HUES48 (cell line): ENCODE results near the gene KLRC2.
"Not testable (repeated sequence)": the region's sequence is repeated elsewhere in the genome, so short reads cannot be mapped to it uniquely, and the experiment has no call there.

Experiments
- H3K27ac ChIP-seq: one replicate; pipeline ENCODE4 v1.7.0; 2013; ENCODE audit warnings: low read depth, low read length, inconsistent platforms
- H3K27me3 ChIP-seq: 2 replicates; pipeline ENCODE4 v1.6.1; 2013; ENCODE audit warnings: mild to moderate bottlenecking, low read length; ENCODE audit not compliant: control insufficient read depth, insufficient read depth
- H3K36me3 ChIP-seq: 2 replicates; pipeline ENCODE4 v1.6.1; 2013; ENCODE audit warnings: low read length; ENCODE audit not compliant: control insufficient read depth, insufficient read depth
- H3K4me1 ChIP-seq: 2 replicates; pipeline ENCODE4 v1.6.1; 2013; ENCODE audit warnings: mild to moderate bottlenecking, low read length; ENCODE audit not compliant: control insufficient read depth, insufficient read depth
- H3K4me3 ChIP-seq: 2 replicates; pipeline ENCODE4 v1.5.1; 2013; ENCODE audit warnings: mild to moderate bottlenecking, low read depth, low read length
- H3K9ac ChIP-seq: 2 replicates; pipeline ENCODE4 v1.6.1; 2013; ENCODE audit warnings: mild to moderate bottlenecking, low read depth, low read length, moderate library complexity
- H3K9me3 ChIP-seq: 2 replicates; pipeline ENCODE4 v1.6.1; 2013; ENCODE audit warnings: low read length; ENCODE audit not compliant: control insufficient read depth, insufficient read depth

Gene KLRC2

GRCh38 chr12:10405294-10405693 lies 30.5 kb downstream of the KLRC2 start:
- H3K36me3 ChIP-seq: no peaks in the 10 kb centered on the region
- no peaks in the 10 kb centered on the region for H3K9me3 ChIP-seq
- no peaks in the 10 kb centered on the region for H3K27me3 ChIP-seq
- no peaks in the 10 kb centered on the region for H3K4me1 ChIP-seq
- no peak overlapping the region for H3K9ac ChIP-seq
- no peak overlapping the region for H3K4me3 ChIP-seq
- H3K27ac ChIP-seq: no peak overlapping the region

GRCh38 chr12:10404798-10405197 lies 31.0 kb downstream of the KLRC2 start:
- Histone ChIP-seq H3K27ac (no peak overlapping the region), H3K4me3 (no peak overlapping the region), H3K9ac (no peak overlapping the region), H3K36me3 (no peaks in the 10 kb centered on the region), H3K4me1 (no peaks in the 10 kb centered on the region), H3K9me3 (no peaks in the 10 kb centered on the region), H3K27me3 (no peaks in the 10 kb centered on the region)

- Histone ChIP-seq H3K9me3 (no peaks in the 10 kb centered on the region), H3K4me1 (no peaks in the 10 kb centered on the region), H3K4me3 (no peak overlapping the region), H3K27me3 (no peaks in the 10 kb centered on the region), H3K27ac (no peak overlapping the region), H3K9ac (no peak overlapping the region), H3K36me3 (no peaks in the 10 kb centered on the region)
Observed at GRCh38 chr12:10400829-10401228, 35.0 kb downstream of the KLRC2 start.

GRCh38 chr12:10398168-10398567 lies 37.6 kb downstream of the KLRC2 start:
- no peaks in the 10 kb centered on the region for H3K27me3 ChIP-seq
- H3K4me1 ChIP-seq: no peaks in the 10 kb centered on the region
- H3K27ac ChIP-seq: no peak overlapping the region
- no peaks in the 10 kb centered on the region for H3K9me3 ChIP-seq
- no peaks in the 10 kb centered on the region for H3K36me3 ChIP-seq
- no peak overlapping the region for H3K9ac ChIP-seq
- no peak overlapping the region for H3K4me3 ChIP-seq

- Histone ChIP-seq H3K4me1 (no peaks in the 10 kb centered on the region), H3K36me3 (no peaks in the 10 kb centered on the region), H3K9ac (no peak overlapping the region), H3K9me3 (no peaks in the 10 kb centered on the region), H3K27ac (no peak overlapping the region), H3K27me3 (no peaks in the 10 kb centered on the region), H3K4me3 (no peak overlapping the region)
Observed at GRCh38 chr12:10397296-10397695, 38.5 kb downstream of the KLRC2 start.

- H3K9me3 ChIP-seq, H3K9ac ChIP-seq, H3K4me1 ChIP-seq, H3K27ac ChIP-seq, H3K27me3 ChIP-seq, H3K36me3 ChIP-seq, H3K4me3 ChIP-seq: not testable (repeated sequence)
Observed at GRCh38 chr12:10396176-10396575, 39.6 kb downstream of the KLRC2 start.

GRCh38 chr12:10395390-10395998 lies 40.3 kb downstream of the KLRC2 start:
- no peak overlapping the region for H3K4me3 ChIP-seq
- no peaks in the 10 kb centered on the region for H3K4me1 ChIP-seq
- no peaks in the 10 kb centered on the region for H3K27me3 ChIP-seq
- H3K36me3 ChIP-seq: no peaks in the 10 kb centered on the region
- H3K27ac ChIP-seq: no peak overlapping the region
- H3K9me3 ChIP-seq: no peaks in the 10 kb centered on the region
- no peak overlapping the region for H3K9ac ChIP-seq

GRCh38 chr12:10394531-10395152 lies 41.2 kb downstream of the KLRC2 start:
- H3K27me3 ChIP-seq, H3K27ac ChIP-seq, H3K4me3 ChIP-seq, H3K4me1 ChIP-seq, H3K36me3 ChIP-seq, H3K9me3 ChIP-seq, H3K9ac ChIP-seq: not testable (repeated sequence)

GRCh38 chr12:10393291-10393690 lies 42.5 kb downstream of the KLRC2 start:
- no peaks in the 10 kb centered on the region for H3K4me1 ChIP-seq
- H3K9ac ChIP-seq: no peak overlapping the region
- no peak overlapping the region for H3K4me3 ChIP-seq
- H3K36me3 ChIP-seq: no peaks in the 10 kb centered on the region
- no peaks in the 10 kb centered on the region for H3K27me3 ChIP-seq
- H3K9me3 ChIP-seq: no peaks in the 10 kb centered on the region
- no peak overlapping the region for H3K27ac ChIP-seq

- Histone ChIP-seq H3K36me3 (no peaks in the 10 kb centered on the region), H3K27ac (no peak overlapping the region), H3K27me3 (no peaks in the 10 kb centered on the region), H3K9me3 (no peaks in the 10 kb centered on the region), H3K4me1 (no peaks in the 10 kb centered on the region), H3K9ac (no peak overlapping the region), H3K4me3 (no peak overlapping the region)
Observed at GRCh38 chr12:10392394-10392930, 43.3 kb downstream of the KLRC2 start.

GRCh38 chr12:10390991-10391390 lies 44.8 kb downstream of the KLRC2 start:
- not testable (repeated sequence) for H3K4me1 ChIP-seq, H3K27ac ChIP-seq, H3K4me3 ChIP-seq, H3K9ac ChIP-seq, H3K9me3 ChIP-seq, H3K36me3 ChIP-seq, H3K27me3 ChIP-seq
